GM19372 (cell line): Measurements from ENCODE around the gene TAGLN3.
"Not testable (repeated sequence)": the region's sequence is repeated elsewhere in the genome, so short reads cannot be mapped to it uniquely, and the experiment has no call there.

Source experiments
- ATAC-seq: cut with Tn5 transposase; IDR thresholded peaks from one replicate; pipeline ENCODE4 v1.9.1; 2021; ENCODE audit warnings: mild to moderate bottlenecking, low read depth, moderate library complexity; ENCODE audit not compliant: unreplicated experiment

The TAGLN3 gene

DNA sequence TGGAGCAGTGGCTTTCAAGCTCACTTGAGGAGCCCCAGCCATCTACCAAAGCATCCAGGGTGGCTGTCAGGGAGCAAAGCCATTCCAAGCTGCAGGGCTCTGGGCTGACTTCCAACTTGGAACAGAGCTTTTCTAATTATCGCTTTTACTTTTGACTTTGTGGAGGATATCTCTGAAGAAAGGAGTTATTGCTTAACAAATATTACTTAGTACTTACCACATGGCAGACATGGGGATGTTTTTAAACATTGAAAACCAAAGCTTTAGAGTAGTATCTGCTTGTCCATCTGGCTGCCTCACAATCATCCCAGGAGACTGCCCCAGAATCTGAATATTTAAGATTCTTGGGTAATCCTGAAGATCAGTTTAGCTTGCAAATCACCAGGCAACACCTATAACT lies 8.9 kb downstream of the TAGLN3 start:
- no peak for ATAC-seq

- ATAC-seq = no peak
Observed at GRCh38 chr3:112009670-112010069, 10.9 kb downstream of the TAGLN3 start.

DNA sequence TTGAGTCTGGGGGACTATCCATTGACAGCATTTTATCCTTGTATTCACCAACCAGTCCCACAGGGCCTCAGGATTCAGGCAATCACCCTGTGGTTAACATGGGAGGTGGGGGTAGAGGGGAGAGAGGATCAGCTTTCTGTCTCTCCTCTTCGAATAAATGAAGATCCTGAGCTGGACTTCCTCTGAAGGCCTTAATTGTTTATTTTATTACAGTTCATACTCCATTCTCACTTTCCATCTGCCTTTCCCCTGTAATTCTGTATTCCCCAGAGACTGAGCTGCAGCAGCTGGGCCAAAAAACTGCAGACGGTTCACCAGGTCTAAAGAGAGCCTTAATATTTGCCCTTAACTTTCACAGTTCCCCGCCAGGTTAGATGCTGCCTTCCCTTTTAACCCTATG lies 11.9 kb downstream of the TAGLN3 start:
- ATAC-seq = no peak

- ATAC-seq = no peak
Observed at GRCh38 chr3:112011376-112011940, 12.7 kb downstream of the TAGLN3 start.

GRCh38 chr3:112012205-112012992 lies 13.7 kb downstream of the TAGLN3 start:
- no peak for ATAC-seq

- peak; percentile 75 for ATAC-seq
Observed at GRCh38 chr3:112013058-112013783, 14.5 kb downstream of the TAGLN3 start.

- no peak for ATAC-seq
Observed at GRCh38 chr3:112013784-112014143, 15.0 kb downstream of the TAGLN3 start.

- no peak for ATAC-seq
Observed at GRCh38 chr3:112017091-112017490, 18.4 kb downstream of the TAGLN3 start.

DNA sequence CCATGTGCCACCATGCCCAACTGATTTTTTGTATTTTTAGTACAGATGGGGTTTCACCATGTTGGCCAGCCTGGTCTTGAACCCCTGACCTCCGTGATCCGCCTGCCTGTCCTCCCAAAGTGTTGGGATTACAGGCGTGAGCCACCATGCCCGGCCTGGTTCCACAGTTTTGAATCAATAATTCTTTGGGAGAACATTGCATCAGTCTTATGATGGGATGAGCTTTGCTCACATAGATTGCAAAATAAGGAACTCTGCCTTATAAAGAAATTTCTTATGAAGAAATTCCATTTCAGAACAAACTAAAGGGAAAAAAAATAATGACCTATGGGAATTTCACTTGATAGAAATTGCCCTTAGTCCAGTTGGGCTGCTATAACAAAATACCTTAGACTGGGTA lies 20.0 kb downstream of the TAGLN3 start:
- no peak for ATAC-seq

DNA sequence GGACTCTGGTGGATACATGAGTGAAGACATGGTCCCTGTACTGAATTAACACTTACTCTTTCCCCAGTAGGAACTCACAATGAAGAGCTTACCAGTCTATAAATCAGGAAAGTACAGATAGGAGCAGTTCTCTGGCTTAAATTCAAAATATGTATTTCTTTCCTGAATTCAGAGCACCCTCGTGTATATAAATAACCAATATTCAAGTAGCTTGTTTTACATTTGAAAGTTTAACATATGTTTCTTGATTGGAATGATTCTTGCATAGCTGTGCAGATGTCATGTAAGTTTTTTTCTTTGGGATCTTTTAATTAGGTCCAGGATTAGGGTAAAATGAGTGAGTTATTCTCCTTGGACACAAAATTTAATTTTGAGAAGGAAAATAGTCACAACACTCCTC lies 21.0 kb downstream of the TAGLN3 start:
- no peak for ATAC-seq

DNA sequence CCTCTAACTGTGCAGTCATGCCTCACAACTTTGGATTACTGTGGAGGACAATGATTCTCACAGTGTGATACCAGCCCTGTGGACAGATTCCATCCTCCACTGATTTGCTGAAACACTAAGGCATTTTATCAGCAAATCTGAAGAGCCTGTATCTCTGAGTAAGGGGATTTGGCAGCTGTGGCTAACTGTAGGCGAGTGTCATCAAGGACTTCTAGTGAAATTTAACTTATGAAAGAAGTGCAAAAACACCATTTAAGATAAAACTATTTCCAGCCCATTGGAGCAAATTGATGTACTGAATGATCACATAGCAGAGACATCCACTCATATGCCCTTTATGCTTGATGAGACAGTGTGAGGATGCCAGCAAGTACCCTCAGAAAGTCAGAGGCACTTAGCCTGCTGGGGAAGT lies 22.0 kb downstream of the TAGLN3 start:
- ATAC-seq = no peak

GRCh38 chr3:112027142-112027541 lies 28.4 kb downstream of the TAGLN3 start:
- no peak for ATAC-seq

- ATAC-seq = no peak
Observed at GRCh38 chr3:112027826-112028225, 29.1 kb downstream of the TAGLN3 start.

DNA sequence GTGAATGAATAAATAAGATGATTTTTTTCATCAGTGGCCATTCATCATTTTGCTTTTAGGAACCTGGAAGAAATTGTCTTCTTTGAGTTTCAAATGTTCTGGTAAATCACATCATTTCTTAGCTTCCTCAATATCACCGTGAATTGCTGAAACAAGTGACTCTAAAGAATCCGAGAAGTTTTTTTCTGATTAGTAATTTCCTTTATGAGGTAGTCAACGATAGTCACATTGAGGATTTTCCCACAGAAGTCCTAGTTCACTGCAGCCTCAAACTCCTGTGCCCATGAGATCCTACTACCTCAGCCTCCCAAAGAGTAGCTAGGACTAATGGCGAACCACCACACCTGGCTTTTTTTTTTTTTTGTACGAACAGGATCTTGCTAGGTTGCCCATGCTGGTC lies 32.2 kb downstream of the TAGLN3 start:
- no peak for ATAC-seq

- ATAC-seq = no peak
Observed at GRCh38 chr3:112032098-112032731, 33.5 kb downstream of the TAGLN3 start.

DNA sequence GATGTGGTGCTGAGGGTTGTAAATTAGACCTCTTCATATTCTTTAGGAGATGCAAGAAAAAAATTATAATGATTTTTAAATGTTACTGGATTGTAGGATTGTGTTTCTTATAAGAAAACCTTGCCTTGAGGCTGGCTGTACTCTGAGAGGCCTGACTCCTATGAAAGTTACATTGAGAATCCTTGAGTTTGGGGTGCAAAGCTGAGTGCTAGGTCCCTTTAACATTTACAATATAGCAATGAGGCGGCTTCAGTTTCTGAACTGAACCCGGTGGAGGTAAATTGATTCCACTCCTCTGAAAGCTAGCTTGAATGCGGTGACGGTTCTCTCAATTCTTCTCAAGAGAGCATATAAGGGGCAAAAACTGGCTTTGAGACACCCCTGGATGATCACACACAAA lies 35.7 kb downstream of the TAGLN3 start, which contains the start of gene TMPRSS7:
Gene TMPRSS7, plus strand, starts transcription at position 301 of the 400 bp plus-strand sequence. CDS start 110 bp downstream, outside the sequence.
- no peak for ATAC-seq

- ATAC-seq = no peak
Observed at GRCh38 chr3:112035241-112035640, 36.5 kb downstream of the TAGLN3 start.

GRCh38 chr3:112037194-112037593 lies 38.5 kb downstream of the TAGLN3 start:
- ATAC-seq = not testable (repeated sequence)

GRCh38 chr3:112038863-112039262 lies 40.1 kb downstream of the TAGLN3 start:
- peak; percentile 52 for ATAC-seq

- ATAC-seq = no peak
Observed at GRCh38 chr3:112041321-112041720, 42.6 kb downstream of the TAGLN3 start.

GRCh38 chr3:112042842-112043280 lies 44.1 kb downstream of the TAGLN3 start:
- ATAC-seq = no peak
